H7 (cell line): ENCODE data around the gene TRRAP. TPM values are rescaled to one million over a fixed set of nuclear protein-coding genes. Genes with fewer than 3 reads are reported as not detected.

Experiments
- DNase-seq: peaks from one replicate; pipeline ENCODE4 v3.0.0; 2012
- H3K27me3 ChIP-seq: 2 replicates; pipeline ENCODE4 v1.6.0; 2011; ENCODE audit warnings: mild to moderate bottlenecking, low read length; ENCODE audit not compliant: control insufficient read depth, insufficient read depth
- H3K36me3 ChIP-seq: replicated peaks from 2 replicates; pipeline ENCODE4 v1.5.1; 2011; ENCODE audit warnings: low read length; ENCODE audit not compliant: control insufficient read depth, insufficient read depth
- H3K4me3 ChIP-seq: 2 replicates; pipeline ENCODE4 v1.5.1; 2011; ENCODE audit warnings: low read depth, mild to moderate bottlenecking, control low read depth, low read length, moderate library complexity; ENCODE audit not compliant: insufficient read depth
- total RNA-seq: library from RNA; depleted of rRNA; stranded (reverse); fragments of >200 nt; shearing (Covaris generic); gene quantifications from 2 replicates; pipeline ENCODE4 v1.2.3, GENCODE V29; 2014

TRRAP gene
- total RNA-seq, 1 experiment from 2014 or later: 13.0 TPM

- H3K4me3 ChIP-seq: no peak overlapping the region
- peak; percentile 24 for DNase-seq
- no peaks in the 10 kb centered on the region for H3K27me3 ChIP-seq
- H3K36me3 ChIP-seq: peaks cover 29% of the 10 kb centered on the region
Measured at GRCh38 chr7:99001482-99002147, 123.3 kb downstream of the TRRAP start.

GRCh38 chr7:99002148-99002826 lies 124.0 kb downstream of the TRRAP start:
- DNase-seq: peak; percentile 12
- Histone ChIP-seq H3K27me3 (no peaks in the 10 kb centered on the region), H3K4me3 (no peak overlapping the region), H3K36me3 (peaks cover 33% of the 10 kb centered on the region)

GRCh38 chr7:99002827-99003212 lies 124.5 kb downstream of the TRRAP start:
- Histone ChIP-seq H3K27me3 (no peaks in the 10 kb centered on the region), H3K4me3 (no peak overlapping the region), H3K36me3 (peaks cover 31% of the 10 kb centered on the region)
- peak; percentile 34 for DNase-seq

GRCh38 chr7:99003419-99003818 lies 125.1 kb downstream of the TRRAP start:
- DNase-seq: peak; percentile 20
- Histone ChIP-seq H3K36me3 (peaks cover 31% of the 10 kb centered on the region), H3K4me3 (no peak overlapping the region), H3K27me3 (no peaks in the 10 kb centered on the region)

- peak; percentile 17 for DNase-seq
- Histone ChIP-seq H3K36me3 (peaks cover 29% of the 10 kb centered on the region), H3K27me3 (no peaks in the 10 kb centered on the region), H3K4me3 (no peak overlapping the region)
Measured at GRCh38 chr7:99004216-99004615, 125.9 kb downstream of the TRRAP start.

- H3K27me3 ChIP-seq: no peaks in the 10 kb centered on the region
- H3K4me3 ChIP-seq: no peak overlapping the region
- DNase-seq: peak; percentile 13
- H3K36me3 ChIP-seq: peaks cover 26% of the 10 kb centered on the region
Measured at GRCh38 chr7:99004781-99005500, 126.6 kb downstream of the TRRAP start.

- H3K4me3 ChIP-seq: no peak overlapping the region
- DNase-seq: peak; percentile 36
- H3K27me3 ChIP-seq: no peaks in the 10 kb centered on the region
- peaks cover 31% of the 10 kb centered on the region for H3K36me3 ChIP-seq
Measured at GRCh38 chr7:99005776-99006175, 127.4 kb downstream of the TRRAP start.

- Histone ChIP-seq H3K36me3 (peaks cover 37% of the 10 kb centered on the region), H3K27me3 (no peaks in the 10 kb centered on the region), H3K4me3 (no peak overlapping the region)
- peak; percentile 13 for DNase-seq
Measured at GRCh38 chr7:99006739-99007424, 128.6 kb downstream of the TRRAP start.

GRCh38 chr7:99008181-99008631 lies 129.9 kb downstream of the TRRAP start:
- H3K4me3 ChIP-seq: no peak overlapping the region
- peak; percentile 31 for DNase-seq
- H3K27me3 ChIP-seq: no peaks in the 10 kb centered on the region
- H3K36me3 ChIP-seq: peaks cover 37% of the 10 kb centered on the region

- Histone ChIP-seq H3K4me3 (no peak overlapping the region), H3K27me3 (no peaks in the 10 kb centered on the region), H3K36me3 (peaks cover 43% of the 10 kb centered on the region)
- DNase-seq: peak; percentile 14
Measured at GRCh38 chr7:99008921-99009530, 130.7 kb downstream of the TRRAP start.

- H3K27me3 ChIP-seq: no peaks in the 10 kb centered on the region
- H3K36me3 ChIP-seq: peaks cover 39% of the 10 kb centered on the region
- peak; percentile 22 for DNase-seq
- H3K4me3 ChIP-seq: no peak overlapping the region
Measured at GRCh38 chr7:99010281-99010680, 131.9 kb downstream of the TRRAP start.

GRCh38 chr7:99011341-99011705 lies 133.0 kb downstream of the TRRAP start:
- peak; percentile 29 for DNase-seq

GRCh38 chr7:99011706-99012404 lies 133.5 kb downstream of the TRRAP start:
- DNase-seq: peak; percentile 43
- Histone ChIP-seq H3K36me3 (peaks cover 35% of the 10 kb centered on the region), H3K4me3 (no peak overlapping the region), H3K27me3 (no peaks in the 10 kb centered on the region)

More at GRCh38 chr7:99011341-99011705, 133.0 kb downstream of the TRRAP start:
- Histone ChIP-seq H3K27me3 (no peaks in the 10 kb centered on the region), H3K36me3 (peaks cover 38% of the 10 kb centered on the region), H3K4me3 (no peak overlapping the region)
